Measurements from ENCODE around the gene CADPS2. TPM values are rescaled to one million over a fixed set of nuclear protein-coding genes. Genes with fewer than 3 reads are reported as not detected.

Gene CADPS2
- total RNA-seq, 1 donor from 2014 or later, result 12.5 TPM

GRCh38 chr7:122756860-122757259 is 129.4 kb downstream of the CADPS2 start:
- Histone ChIP-seq H3K36me3 (ENCODE audit: control insufficient read depth in 3 of 3, insufficient read depth in 3 of 3, low read length in 3 of 3) (no peaks in the 10 kb centered on the region), H3K27me3 (ENCODE audit: control insufficient read depth in 3 of 3, insufficient read depth in 3 of 3, low read length in 3 of 3) (no peaks in the 10 kb centered on the region), H3K4me1 (ENCODE audit: control insufficient read depth in 3 of 3, insufficient read depth in 3 of 3, low read length in 3 of 3) (no peaks in the 10 kb centered on the region), H3K27ac (ENCODE audit: low read depth, low read length) (no peak overlapping the region), H3K4me3 (ENCODE audit: low read length in 3 of 3) (no peak overlapping the region), H3K9ac (ENCODE audit: low read depth in 1 of 3, low read length in 3 of 3) (no peak overlapping the region), H3K9me3 (ENCODE audit: control insufficient read depth in 3 of 3, low read length in 3 of 3) (no peaks in the 10 kb centered on the region)

GRCh38 chr7:122755696-122756095 is 130.6 kb downstream of the CADPS2 start:
- no peak overlapping the region for H3K4me3 ChIP-seq (ENCODE audit: low read length in 3 of 3)
- H3K9me3 ChIP-seq (ENCODE audit: control insufficient read depth in 3 of 3, low read length in 3 of 3), result no peaks in the 10 kb centered on the region
- H3K27me3 ChIP-seq (ENCODE audit: control insufficient read depth in 3 of 3, insufficient read depth in 3 of 3, low read length in 3 of 3), result no peaks in the 10 kb centered on the region
- no peaks in the 10 kb centered on the region for H3K36me3 ChIP-seq (ENCODE audit: control insufficient read depth in 3 of 3, insufficient read depth in 3 of 3, low read length in 3 of 3)
- no peak overlapping the region for H3K9ac ChIP-seq (ENCODE audit: low read depth in 1 of 3, low read length in 3 of 3)
- H3K27ac ChIP-seq (ENCODE audit: low read depth, low read length), result no peak overlapping the region
- no peaks in the 10 kb centered on the region for H3K4me1 ChIP-seq (ENCODE audit: control insufficient read depth in 3 of 3, insufficient read depth in 3 of 3, low read length in 3 of 3)

- no peak overlapping the region for H3K4me3 ChIP-seq (ENCODE audit: low read length in 3 of 3)
- H3K36me3 ChIP-seq (ENCODE audit: control insufficient read depth in 3 of 3, insufficient read depth in 3 of 3, low read length in 3 of 3), result no peaks in the 10 kb centered on the region
- no peak overlapping the region for H3K9ac ChIP-seq (ENCODE audit: low read depth in 1 of 3, low read length in 3 of 3)
- no peak overlapping the region for H3K27ac ChIP-seq (ENCODE audit: low read depth, low read length)
- no peaks in the 10 kb centered on the region for H3K27me3 ChIP-seq (ENCODE audit: control insufficient read depth in 3 of 3, insufficient read depth in 3 of 3, low read length in 3 of 3)
- no peaks in the 10 kb centered on the region for H3K4me1 ChIP-seq (ENCODE audit: control insufficient read depth in 3 of 3, insufficient read depth in 3 of 3, low read length in 3 of 3)
- no peaks in the 10 kb centered on the region for H3K9me3 ChIP-seq (ENCODE audit: control insufficient read depth in 3 of 3, low read length in 3 of 3)
These were observed 133.7 kb downstream of the CADPS2 start for GRCh38 chr7:122752583-122752982.

GRCh38 chr7:122750389-122750788 is 135.9 kb downstream of the CADPS2 start:
- H3K27me3 ChIP-seq (ENCODE audit: control insufficient read depth in 3 of 3, insufficient read depth in 3 of 3, low read length in 3 of 3), result no peaks in the 10 kb centered on the region

GRCh38 chr7:122748195-122748594 is 138.1 kb downstream of the CADPS2 start:
- Histone ChIP-seq H3K27ac (ENCODE audit: low read depth, low read length) (no peak overlapping the region), H3K9me3 (ENCODE audit: control insufficient read depth in 3 of 3, low read length in 3 of 3) (no peaks in the 10 kb centered on the region), H3K9ac (ENCODE audit: low read depth in 1 of 3, low read length in 3 of 3) (no peak overlapping the region), H3K4me3 (ENCODE audit: low read length in 3 of 3) (no peak overlapping the region), H3K4me1 (ENCODE audit: control insufficient read depth in 3 of 3, insufficient read depth in 3 of 3, low read length in 3 of 3) (no peaks in the 10 kb centered on the region), H3K27me3 (ENCODE audit: control insufficient read depth in 3 of 3, insufficient read depth in 3 of 3, low read length in 3 of 3) (no peaks in the 10 kb centered on the region), H3K36me3 (ENCODE audit: control insufficient read depth in 3 of 3, insufficient read depth in 3 of 3, low read length in 3 of 3) (no peaks in the 10 kb centered on the region)

More at GRCh38 chr7:122750389-122750788, 135.9 kb downstream of the CADPS2 start:
- Histone ChIP-seq H3K4me1 (ENCODE audit: control insufficient read depth in 3 of 3, insufficient read depth in 3 of 3, low read length in 3 of 3) (no peaks in the 10 kb centered on the region), H3K9ac (ENCODE audit: low read depth in 1 of 3, low read length in 3 of 3) (no peak overlapping the region), H3K36me3 (ENCODE audit: control insufficient read depth in 3 of 3, insufficient read depth in 3 of 3, low read length in 3 of 3) (no peaks in the 10 kb centered on the region), H3K4me3 (ENCODE audit: low read length in 3 of 3) (no peak overlapping the region), H3K9me3 (ENCODE audit: control insufficient read depth in 3 of 3, low read length in 3 of 3) (no peaks in the 10 kb centered on the region), H3K27ac (ENCODE audit: low read depth, low read length) (no peak overlapping the region)

GRCh38 chr7:122746948-122747347 is 139.3 kb downstream of the CADPS2 start:
- Histone ChIP-seq H3K9me3 (ENCODE audit: control insufficient read depth in 3 of 3, low read length in 3 of 3) (no peaks in the 10 kb centered on the region), H3K27ac (ENCODE audit: low read depth, low read length) (no peak overlapping the region), H3K4me1 (ENCODE audit: control insufficient read depth in 3 of 3, insufficient read depth in 3 of 3, low read length in 3 of 3) (no peaks in the 10 kb centered on the region), H3K4me3 (ENCODE audit: low read length in 3 of 3) (no peak overlapping the region), H3K9ac (ENCODE audit: low read depth in 1 of 3, low read length in 3 of 3) (no peak overlapping the region), H3K27me3 (ENCODE audit: control insufficient read depth in 3 of 3, insufficient read depth in 3 of 3, low read length in 3 of 3) (no peaks in the 10 kb centered on the region), H3K36me3 (ENCODE audit: control insufficient read depth in 3 of 3, insufficient read depth in 3 of 3, low read length in 3 of 3) (no peaks in the 10 kb centered on the region)

GRCh38 chr7:122743211-122743610 is 143.0 kb downstream of the CADPS2 start:
- H3K9me3 ChIP-seq (ENCODE audit: control insufficient read depth in 3 of 3, low read length in 3 of 3), result no peaks in the 10 kb centered on the region
- H3K36me3 ChIP-seq (ENCODE audit: control insufficient read depth in 3 of 3, insufficient read depth in 3 of 3, low read length in 3 of 3), result no peaks in the 10 kb centered on the region
- H3K4me3 ChIP-seq (ENCODE audit: low read length in 3 of 3), result no peak overlapping the region

GRCh38 chr7:122738947-122739346 is 147.3 kb downstream of the CADPS2 start:
- Histone ChIP-seq H3K4me1 (ENCODE audit: control insufficient read depth in 3 of 3, insufficient read depth in 3 of 3, low read length in 3 of 3) (no peaks in the 10 kb centered on the region), H3K9me3 (ENCODE audit: control insufficient read depth in 3 of 3, low read length in 3 of 3) (no peaks in the 10 kb centered on the region), H3K36me3 (ENCODE audit: control insufficient read depth in 3 of 3, insufficient read depth in 3 of 3, low read length in 3 of 3) (no peaks in the 10 kb centered on the region), H3K9ac (ENCODE audit: low read depth in 1 of 3, low read length in 3 of 3) (no peak overlapping the region), H3K27me3 (ENCODE audit: control insufficient read depth in 3 of 3, insufficient read depth in 3 of 3, low read length in 3 of 3) (no peaks in the 10 kb centered on the region), H3K4me3 (ENCODE audit: low read length in 3 of 3) (no peak overlapping the region), H3K27ac (ENCODE audit: low read depth, low read length) (no peak overlapping the region)

More at GRCh38 chr7:122743211-122743610, 143.0 kb downstream of the CADPS2 start:
- H3K4me1 ChIP-seq (ENCODE audit: control insufficient read depth in 3 of 3, insufficient read depth in 3 of 3, low read length in 3 of 3), result no peaks in the 10 kb centered on the region
- H3K9ac ChIP-seq (ENCODE audit: low read depth in 1 of 3, low read length in 3 of 3), result no peak overlapping the region
- no peaks in the 10 kb centered on the region for H3K27me3 ChIP-seq (ENCODE audit: control insufficient read depth in 3 of 3, insufficient read depth in 3 of 3, low read length in 3 of 3)
- H3K27ac ChIP-seq (ENCODE audit: low read depth, low read length), result no peak overlapping the region

GRCh38 chr7:122736183-122736582 is 150.1 kb downstream of the CADPS2 start:
- no peaks in the 10 kb centered on the region for H3K4me1 ChIP-seq (ENCODE audit: control insufficient read depth in 3 of 3, insufficient read depth in 3 of 3, low read length in 3 of 3)
- H3K36me3 ChIP-seq (ENCODE audit: control insufficient read depth in 3 of 3, insufficient read depth in 3 of 3, low read length in 3 of 3), result no peaks in the 10 kb centered on the region
- H3K9ac ChIP-seq (ENCODE audit: low read depth in 1 of 3, low read length in 3 of 3), result no peak overlapping the region
- H3K27me3 ChIP-seq (ENCODE audit: control insufficient read depth in 3 of 3, insufficient read depth in 3 of 3, low read length in 3 of 3), result no peaks in the 10 kb centered on the region
- no peak overlapping the region for H3K27ac ChIP-seq (ENCODE audit: low read depth, low read length)
- H3K4me3 ChIP-seq (ENCODE audit: low read length in 3 of 3), result no peak overlapping the region
- no peaks in the 10 kb centered on the region for H3K9me3 ChIP-seq (ENCODE audit: control insufficient read depth in 3 of 3, low read length in 3 of 3)

- no peaks in the 10 kb centered on the region for H3K36me3 ChIP-seq (ENCODE audit: control insufficient read depth in 3 of 3, insufficient read depth in 3 of 3, low read length in 3 of 3)
- no peaks in the 10 kb centered on the region for H3K4me1 ChIP-seq (ENCODE audit: control insufficient read depth in 3 of 3, insufficient read depth in 3 of 3, low read length in 3 of 3)
- H3K27ac ChIP-seq (ENCODE audit: low read depth, low read length), result no peak overlapping the region
- H3K9me3 ChIP-seq (ENCODE audit: control insufficient read depth in 3 of 3, low read length in 3 of 3), result no peaks in the 10 kb centered on the region
- H3K9ac ChIP-seq (ENCODE audit: low read depth in 1 of 3, low read length in 3 of 3), result no peak overlapping the region
- no peaks in the 10 kb centered on the region for H3K27me3 ChIP-seq (ENCODE audit: control insufficient read depth in 3 of 3, insufficient read depth in 3 of 3, low read length in 3 of 3)
- H3K4me3 ChIP-seq (ENCODE audit: low read length in 3 of 3), result no peak overlapping the region
These were observed 158.5 kb downstream of the CADPS2 start for GRCh38 chr7:122727759-122728158.

- Histone ChIP-seq H3K27me3 (ENCODE audit: control insufficient read depth in 3 of 3, insufficient read depth in 3 of 3, low read length in 3 of 3) (no peaks in the 10 kb centered on the region), H3K9me3 (ENCODE audit: control insufficient read depth in 3 of 3, low read length in 3 of 3) (no peaks in the 10 kb centered on the region), H3K27ac (ENCODE audit: low read depth, low read length) (no peak overlapping the region), H3K9ac (ENCODE audit: low read depth in 1 of 3, low read length in 3 of 3) (no peak overlapping the region), H3K4me3 (ENCODE audit: low read length in 3 of 3) (no peak overlapping the region), H3K4me1 (ENCODE audit: control insufficient read depth in 3 of 3, insufficient read depth in 3 of 3, low read length in 3 of 3) (no peaks in the 10 kb centered on the region), H3K36me3 (ENCODE audit: control insufficient read depth in 3 of 3, insufficient read depth in 3 of 3, low read length in 3 of 3) (no peaks in the 10 kb centered on the region)
These were observed 158.9 kb downstream of the CADPS2 start for GRCh38 chr7:122727354-122727753.

All from skeletal muscle tissue (tissue), 4 donors.